ENCODE measurements around the gene UBP1.

UBP1 gene

DNA sequence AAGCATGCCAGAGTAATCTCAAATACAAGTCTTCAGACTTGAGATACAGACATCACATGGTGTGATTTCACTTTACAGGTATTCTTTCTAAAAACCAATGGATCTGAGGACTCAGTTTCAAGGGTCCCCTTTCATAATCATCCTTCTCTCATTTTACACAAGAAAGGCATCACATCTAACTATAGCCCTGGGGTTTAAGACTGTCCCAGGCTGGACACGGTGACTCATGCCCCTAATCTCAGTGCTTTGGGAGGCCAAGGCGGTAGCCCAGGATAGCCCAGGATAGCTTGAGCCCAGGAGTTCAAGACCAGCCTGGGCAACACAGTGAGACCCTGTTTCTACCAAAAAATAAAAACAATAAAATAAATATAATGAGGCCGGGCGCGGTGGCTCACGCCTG lies 36.4 kb downstream of the UBP1 start:
- Histone ChIP-seq H3K14ac (ENCODE audit: low read length) (no peak overlapping the region), H3K36me3 (replicated peaks in 1 of 2; ENCODE audit: control insufficient read depth in 2 of 2, insufficient read depth in 2 of 2, low read length in 2 of 2) (peaks cover 25 to 97% of the 10 kb centered on the region in 2 donors), H3K27ac (replicated peaks; ENCODE audit: low read length) (no peak overlapping the region), H4K8ac (ENCODE audit: low read depth, low read length) (no peak overlapping the region), H3K4me3 (ENCODE audit: low read length in 2 of 2) (no peak overlapping the region), H3K4me1 (ENCODE audit: control insufficient read depth in 2 of 2, insufficient read depth in 1 of 2, low read depth in 1 of 2, low read length in 2 of 2) (no peaks in the 10 kb centered on the region), H3K79me1 (ENCODE audit: low read depth, low read length) (no peaks in the 10 kb centered on the region), H2BK120ac (ENCODE audit: low read depth, low read length) (no peak overlapping the region), H2BK5ac (ENCODE audit: low read length) (no peak overlapping the region), H2BK15ac (ENCODE audit: low read length) (no peak overlapping the region), H3K4me2 (ENCODE audit: insufficient read depth, low read length, poor library complexity, severe bottlenecking) (no peak overlapping the region), H3K23ac (ENCODE audit: low read depth, low read length, poor library complexity) (no peak overlapping the region), H3K4ac (ENCODE audit: low read length) (no peak overlapping the region), H3K9me3 (replicated peaks in 1 of 2; ENCODE audit: control insufficient read depth in 2 of 2, insufficient read depth in 1 of 2, low read depth in 1 of 2, low read length in 2 of 2) (no peaks in the 10 kb centered on the region), H4K91ac (ENCODE audit: low read depth, low read length, poor library complexity) (no peak overlapping the region), H3K9ac (ENCODE audit: low read depth, low read length, poor library complexity) (no peak overlapping the region), H2BK12ac (ENCODE audit: low read length) (no peak overlapping the region), H2AFZ (ENCODE audit: low read length) (no peak overlapping the region), H3K18ac (ENCODE audit: low read length) (no peak overlapping the region), H2AK5ac (ENCODE audit: low read depth, low read length) (no peak overlapping the region), H3K27me3 (ENCODE audit: control insufficient read depth in 3 of 3, insufficient read depth in 3 of 3, low read depth in 1 of 3, low read length in 3 of 3) (no peaks in the 10 kb centered on the region)
- no CpG with 5 or more reads among the region's 6 CpGs for whole genome bisulfite sequencing, 2 donors (ENCODE audit: extremely low coverage in 2 of 2, insufficient read length in 2 of 2, insufficient replicate concordance in 1 of 2)
- DNase-seq (ENCODE audit: low spot score), result no peak

DNA sequence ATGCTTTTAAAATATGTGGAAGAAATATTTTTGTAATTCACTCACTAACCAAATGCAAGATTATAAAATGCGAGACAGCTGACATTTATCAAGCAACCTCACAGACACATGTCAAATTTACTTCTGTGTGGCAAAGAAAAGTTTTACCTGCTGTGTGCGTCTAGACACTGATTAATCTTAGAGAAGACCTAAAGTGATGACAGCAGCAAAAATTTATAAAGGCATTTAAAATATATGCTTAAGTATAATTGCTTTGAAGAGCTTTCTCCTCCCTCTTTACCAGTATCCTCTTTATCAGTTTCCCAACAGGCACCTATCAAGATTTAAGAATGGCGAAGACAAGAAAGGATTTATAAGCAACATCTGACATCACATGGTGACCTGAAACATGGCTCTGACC lies 37.3 kb downstream of the UBP1 start:
- Histone ChIP-seq H3K27ac (replicated peaks; ENCODE audit: low read length) (no peak overlapping the region), H4K91ac (ENCODE audit: low read depth, low read length, poor library complexity) (no peak overlapping the region), H3K4me3 (ENCODE audit: low read length in 2 of 2) (no peak overlapping the region), H3K18ac (ENCODE audit: low read length) (no peak overlapping the region), H2AFZ (ENCODE audit: low read length) (no peak overlapping the region), H2BK5ac (ENCODE audit: low read length) (no peak overlapping the region), H3K4ac (ENCODE audit: low read length) (no peak overlapping the region), H3K9me3 (replicated peaks in 1 of 2; ENCODE audit: control insufficient read depth in 2 of 2, insufficient read depth in 1 of 2, low read depth in 1 of 2, low read length in 2 of 2) (no peaks in the 10 kb centered on the region), H4K8ac (ENCODE audit: low read depth, low read length) (no peak overlapping the region), H3K23ac (ENCODE audit: low read depth, low read length, poor library complexity) (no peak overlapping the region), H3K36me3 (replicated peaks in 1 of 2; ENCODE audit: control insufficient read depth in 2 of 2, insufficient read depth in 2 of 2, low read length in 2 of 2) (peaks cover 28 to 97% of the 10 kb centered on the region in 2 donors), H3K79me1 (ENCODE audit: low read depth, low read length) (no peaks in the 10 kb centered on the region), H2BK15ac (ENCODE audit: low read length) (no peak overlapping the region), H2AK5ac (ENCODE audit: low read depth, low read length) (no peak overlapping the region), H3K14ac (ENCODE audit: low read length) (no peak overlapping the region), H3K27me3 (ENCODE audit: control insufficient read depth in 3 of 3, insufficient read depth in 3 of 3, low read depth in 1 of 3, low read length in 3 of 3) (no peaks in the 10 kb centered on the region), H2BK120ac (ENCODE audit: low read depth, low read length) (no peak overlapping the region), H2BK12ac (ENCODE audit: low read length) (no peak overlapping the region), H3K4me2 (ENCODE audit: insufficient read depth, low read length, poor library complexity, severe bottlenecking) (no peak overlapping the region), H3K4me1 (ENCODE audit: control insufficient read depth in 2 of 2, insufficient read depth in 1 of 2, low read depth in 1 of 2, low read length in 2 of 2) (no peaks in the 10 kb centered on the region), H3K9ac (ENCODE audit: low read depth, low read length, poor library complexity) (no peak overlapping the region)
- no peak for DNase-seq (ENCODE audit: low spot score)
- no CpG with 5 or more reads among the region's 3 CpGs for WGBS, 2 donors (ENCODE audit: extremely low coverage in 2 of 2, insufficient read length in 2 of 2, insufficient replicate concordance in 1 of 2)

DNA sequence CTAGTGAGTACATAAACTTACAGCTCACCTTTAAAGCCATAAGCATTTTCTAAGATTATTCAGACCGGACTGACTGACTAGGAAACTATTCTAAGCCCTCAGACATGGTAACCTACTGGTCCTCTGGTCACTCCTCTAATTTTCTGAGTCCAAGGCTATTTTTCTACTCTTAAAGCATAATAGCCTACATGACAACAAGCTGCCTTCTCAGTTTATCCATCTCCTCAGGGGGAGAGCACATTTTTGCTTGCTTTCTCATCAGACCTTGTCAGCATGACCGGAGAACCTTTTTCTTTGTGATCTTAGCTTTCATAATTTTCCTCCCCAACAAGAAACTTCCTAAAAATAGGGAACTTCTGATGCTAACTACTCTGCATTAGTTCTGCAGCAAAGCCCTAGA lies 38.4 kb downstream of the UBP1 start:
- H3K4ac ChIP-seq (ENCODE audit: low read length), result no peak overlapping the region
- H3K4me3 ChIP-seq (ENCODE audit: low read length in 2 of 2), result no peak overlapping the region
- no peak overlapping the region for H3K14ac ChIP-seq (ENCODE audit: low read length)
- no peak overlapping the region for H4K8ac ChIP-seq (ENCODE audit: low read depth, low read length)
- no peak overlapping the region for H3K27ac ChIP-seq (replicated peaks; ENCODE audit: low read length)
- H2AFZ ChIP-seq (ENCODE audit: low read length), result no peak overlapping the region
- no peak overlapping the region for H2BK12ac ChIP-seq (ENCODE audit: low read length)
- H2BK5ac ChIP-seq (ENCODE audit: low read length), result no peak overlapping the region
- H3K27me3 ChIP-seq (ENCODE audit: control insufficient read depth in 3 of 3, insufficient read depth in 3 of 3, low read depth in 1 of 3, low read length in 3 of 3), result no peaks in the 10 kb centered on the region
- no peak overlapping the region for H4K91ac ChIP-seq (ENCODE audit: low read depth, low read length, poor library complexity)
- no peak for DNase-seq (ENCODE audit: low spot score)
- no peak overlapping the region for H3K23ac ChIP-seq (ENCODE audit: low read depth, low read length, poor library complexity)
- no peaks in the 10 kb centered on the region for H3K79me1 ChIP-seq (ENCODE audit: low read depth, low read length)
- H2AK5ac ChIP-seq (ENCODE audit: low read depth, low read length), result no peak overlapping the region
- H3K36me3 ChIP-seq (replicated peaks in 1 of 2; ENCODE audit: control insufficient read depth in 2 of 2, insufficient read depth in 2 of 2, low read length in 2 of 2), result peaks cover 29 to 97% of the 10 kb centered on the region in 2 donors
- H2BK120ac ChIP-seq (ENCODE audit: low read depth, low read length), result no peak overlapping the region
- no peak overlapping the region for H2BK15ac ChIP-seq (ENCODE audit: low read length)
- H3K4me1 ChIP-seq (ENCODE audit: control insufficient read depth in 2 of 2, insufficient read depth in 1 of 2, low read depth in 1 of 2, low read length in 2 of 2), result no peaks in the 10 kb centered on the region
- no peak overlapping the region for H3K18ac ChIP-seq (ENCODE audit: low read length)
- H3K9ac ChIP-seq (ENCODE audit: low read depth, low read length, poor library complexity), result no peak overlapping the region
- no peak overlapping the region for H3K4me2 ChIP-seq (ENCODE audit: insufficient read depth, low read length, poor library complexity, severe bottlenecking)
- WGBS, 2 donors (ENCODE audit: extremely low coverage in 2 of 2, insufficient read length in 2 of 2, insufficient replicate concordance in 1 of 2), result no CpG with 5 or more reads among the region's 2 CpGs
- H3K9me3 ChIP-seq (replicated peaks in 1 of 2; ENCODE audit: control insufficient read depth in 2 of 2, insufficient read depth in 1 of 2, low read depth in 1 of 2, low read length in 2 of 2), result no peaks in the 10 kb centered on the region

DNA sequence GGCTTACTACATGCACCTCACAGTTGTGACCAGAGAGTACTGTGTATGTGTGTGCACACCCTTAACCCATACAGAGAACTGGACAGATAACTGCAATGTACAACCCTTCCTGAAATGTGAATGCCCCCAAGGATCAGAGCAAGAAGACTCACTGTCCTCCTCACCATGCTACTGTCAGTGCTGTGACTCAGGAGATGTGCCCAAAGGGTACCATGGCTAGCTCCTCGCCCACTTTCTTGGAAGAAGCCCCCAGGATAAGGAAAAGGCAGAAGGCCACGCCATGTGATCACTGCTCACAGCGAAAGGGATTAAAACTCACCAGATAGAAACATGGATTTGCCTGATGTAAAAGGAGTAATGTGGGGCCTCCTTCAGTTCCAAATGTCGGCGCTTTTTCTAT lies 41.8 kb downstream of the UBP1 start:
- WGBS, 2 donors (ENCODE audit: extremely low coverage in 2 of 2, insufficient read length in 2 of 2, insufficient replicate concordance in 1 of 2), result no CpG with 5 or more reads among the region's 5 CpGs
- H3K27ac ChIP-seq (replicated peaks; ENCODE audit: low read length), result no peak overlapping the region
- H3K9me3 ChIP-seq (replicated peaks in 1 of 2; ENCODE audit: control insufficient read depth in 2 of 2, insufficient read depth in 1 of 2, low read depth in 1 of 2, low read length in 2 of 2), result no peaks in the 10 kb centered on the region
- H3K4me3 ChIP-seq (ENCODE audit: low read length in 2 of 2), result no peak overlapping the region
- DNase-seq (ENCODE audit: low spot score), result no peak
- no peaks in the 10 kb centered on the region for H3K79me1 ChIP-seq (ENCODE audit: low read depth, low read length)
- H3K9ac ChIP-seq (ENCODE audit: low read depth, low read length, poor library complexity), result no peak overlapping the region
- no peak overlapping the region for H3K23ac ChIP-seq (ENCODE audit: low read depth, low read length, poor library complexity)
- no peaks in the 10 kb centered on the region for H3K4me1 ChIP-seq (ENCODE audit: control insufficient read depth in 2 of 2, insufficient read depth in 1 of 2, low read depth in 1 of 2, low read length in 2 of 2)
- H3K36me3 ChIP-seq (replicated peaks in 1 of 2; ENCODE audit: control insufficient read depth in 2 of 2, insufficient read depth in 2 of 2, low read length in 2 of 2), result peaks cover 31 to 100% of the 10 kb centered on the region in 2 donors
- H4K91ac ChIP-seq (ENCODE audit: low read depth, low read length, poor library complexity), result no peak overlapping the region
- H3K27me3 ChIP-seq (ENCODE audit: control insufficient read depth in 3 of 3, insufficient read depth in 3 of 3, low read depth in 1 of 3, low read length in 3 of 3), result no peaks in the 10 kb centered on the region
- H3K4ac ChIP-seq (ENCODE audit: low read length), result no peak overlapping the region
- H2BK120ac ChIP-seq (ENCODE audit: low read depth, low read length), result no peak overlapping the region
- no peak overlapping the region for H2BK12ac ChIP-seq (ENCODE audit: low read length)
- H2AK5ac ChIP-seq (ENCODE audit: low read depth, low read length), result no peak overlapping the region
- no peak overlapping the region for H2BK15ac ChIP-seq (ENCODE audit: low read length)
- no peak overlapping the region for H2AFZ ChIP-seq (ENCODE audit: low read length)
- no peak overlapping the region for H3K18ac ChIP-seq (ENCODE audit: low read length)
- no peak overlapping the region for H3K14ac ChIP-seq (ENCODE audit: low read length)
- no peak overlapping the region for H4K8ac ChIP-seq (ENCODE audit: low read depth, low read length)
- H3K4me2 ChIP-seq (ENCODE audit: insufficient read depth, low read length, poor library complexity, severe bottlenecking), result no peak overlapping the region
- H2BK5ac ChIP-seq (ENCODE audit: low read length), result no peak overlapping the region
